HepG2 (cell line): Measurements from ENCODE around the gene CEP135.

Experiments used
- CREM ChIP-seq, 2 experiments: sonication (generic) in 1 of 2; formaldehyde crosslinking in 1 of 2; IDR thresholded peaks; 2 replicates each; pipeline versions ENCODE4 v1.4.0 to v1.6.1; 2016 to 2020; ENCODE audit warnings: antibody characterized with exemption in 1 of 2, mild to moderate bottlenecking in 1 of 2, missing genetic modification reagents in 1 of 2
- NR3C1 ChIP-seq: sonication (generic); formaldehyde crosslinking; IDR thresholded peaks from 2 replicates; pipeline ENCODE4 v1.4.0; 2020; ENCODE audit warnings: missing genetic modification reagents
- SMARCE1 ChIP-seq: fragments of 450-650 bp; IDR thresholded peaks from 2 replicates; pipeline ENCODE4 v1.6.1; 2017; ENCODE audit warnings: borderline replicate concordance
- ZNF709 ChIP-seq: sonication (generic); formaldehyde crosslinking; IDR thresholded peaks from 2 replicates; pipeline ENCODE4 v1.5.0; 2020; ENCODE audit warnings: mild to moderate bottlenecking, missing genetic modification reagents
- TF ChIP-seq, protein P1 (sequence below): sonication (generic); formaldehyde crosslinking; IDR thresholded peaks from 2 replicates; pipeline ENCODE4 v1.5.0; 2020; ENCODE audit warnings: missing genetic modification reagents
- TF ChIP-seq, protein P2 (sequence below): sonication (generic); formaldehyde crosslinking; IDR thresholded peaks from 2 replicates; pipeline ENCODE4 v1.5.0; 2020; ENCODE audit warnings: mild to moderate bottlenecking, missing genetic modification reagents, moderate library complexity

DNA sequence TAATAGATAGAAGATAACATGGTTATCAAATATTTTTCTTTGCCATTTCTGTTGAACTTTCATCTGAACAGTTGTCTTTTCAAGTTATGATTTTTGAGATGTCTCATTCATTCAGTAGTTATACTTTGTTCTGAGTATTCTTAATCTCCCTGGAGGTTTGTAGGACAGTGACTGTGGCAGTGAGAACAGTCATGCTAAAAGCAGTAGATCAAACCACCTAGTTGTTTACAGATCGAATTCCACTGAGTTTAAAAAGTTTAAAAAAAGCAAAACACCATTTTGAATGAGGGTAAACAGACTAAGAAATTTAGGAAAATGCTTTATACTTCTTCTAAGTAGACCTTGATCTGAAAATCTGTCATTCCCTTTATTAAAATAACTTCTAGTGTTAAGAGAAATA lies 107.2 kb downstream of the CEP135 start:
- TF ChIP-seq NR3C1 (CRISPR knock-in tag) (no peak), ZNF709 (no peak), CREM (IDR thresholded peaks at IDR 0.05) (no peak), CREM (CRISPR knock-in tag; IDR thresholded peaks at IDR 0.05) (no peak), SMARCE1 (no peak)
- TF ChIP-seq, protein P1, sequence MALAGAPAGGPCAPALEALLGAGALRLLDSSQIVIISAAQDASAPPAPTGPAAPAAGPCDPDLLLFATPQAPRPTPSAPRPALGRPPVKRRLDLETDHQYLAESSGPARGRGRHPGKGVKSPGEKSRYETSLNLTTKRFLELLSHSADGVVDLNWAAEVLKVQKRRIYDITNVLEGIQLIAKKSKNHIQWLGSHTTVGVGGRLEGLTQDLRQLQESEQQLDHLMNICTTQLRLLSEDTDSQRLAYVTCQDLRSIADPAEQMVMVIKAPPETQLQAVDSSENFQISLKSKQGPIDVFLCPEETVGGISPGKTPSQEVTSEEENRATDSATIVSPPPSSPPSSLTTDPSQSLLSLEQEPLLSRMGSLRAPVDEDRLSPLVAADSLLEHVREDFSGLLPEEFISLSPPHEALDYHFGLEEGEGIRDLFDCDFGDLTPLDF = no peak
- TF ChIP-seq, protein P2, sequence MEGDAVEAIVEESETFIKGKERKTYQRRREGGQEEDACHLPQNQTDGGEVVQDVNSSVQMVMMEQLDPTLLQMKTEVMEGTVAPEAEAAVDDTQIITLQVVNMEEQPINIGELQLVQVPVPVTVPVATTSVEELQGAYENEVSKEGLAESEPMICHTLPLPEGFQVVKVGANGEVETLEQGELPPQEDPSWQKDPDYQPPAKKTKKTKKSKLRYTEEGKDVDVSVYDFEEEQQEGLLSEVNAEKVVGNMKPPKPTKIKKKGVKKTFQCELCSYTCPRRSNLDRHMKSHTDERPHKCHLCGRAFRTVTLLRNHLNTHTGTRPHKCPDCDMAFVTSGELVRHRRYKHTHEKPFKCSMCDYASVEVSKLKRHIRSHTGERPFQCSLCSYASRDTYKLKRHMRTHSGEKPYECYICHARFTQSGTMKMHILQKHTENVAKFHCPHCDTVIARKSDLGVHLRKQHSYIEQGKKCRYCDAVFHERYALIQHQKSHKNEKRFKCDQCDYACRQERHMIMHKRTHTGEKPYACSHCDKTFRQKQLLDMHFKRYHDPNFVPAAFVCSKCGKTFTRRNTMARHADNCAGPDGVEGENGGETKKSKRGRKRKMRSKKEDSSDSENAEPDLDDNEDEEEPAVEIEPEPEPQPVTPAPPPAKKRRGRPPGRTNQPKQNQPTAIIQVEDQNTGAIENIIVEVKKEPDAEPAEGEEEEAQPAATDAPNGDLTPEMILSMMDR (CRISPR knock-in tag) = no peak
